Measurements from ENCODE around the gene CGNL1. TPM values are rescaled to one million over a fixed set of nuclear protein-coding genes. Genes with fewer than 3 reads are reported as not detected.

CGNL1 gene
- total and polyA plus RNA-seq, 10 of the 15 experiments (the other 5 are each of a cell fraction or from before 2014, with no cell fraction given), result under 0.01 to 0.27 (median 0.04) TPM; not detected in 3

GRCh38 chr15:57355259-57355658, 21.0 kb upstream of the CGNL1 start (continued):
- no peak for TF ChIP-seq ZNF592 (IDR thresholded peaks at IDR 0.05)
- no peak for TF ChIP-seq TCF12 (IDR thresholded peaks at IDR 0.05; ENCODE audit: low read depth, low read length)
- TF ChIP-seq SMC3 (IDR thresholded peaks at IDR 0.05; ENCODE audit: borderline replicate concordance, low read length), result no peak
- TF ChIP-seq PBX3 (IDR thresholded peaks at IDR 0.05; ENCODE audit: insufficient replicate concordance, low read depth, low read length), result no peak
- TF ChIP-seq BMI1 (IDR thresholded peaks at IDR 0.05; ENCODE audit: borderline replicate concordance), result no peak
- no peak for TF ChIP-seq SPI1 (IDR thresholded peaks at IDR 0.05; ENCODE audit: borderline replicate concordance, insufficient read depth, low read depth, low read length)
- no peak for TF ChIP-seq FOS (IDR thresholded peaks at IDR 0.05; ENCODE audit: borderline replicate concordance, extremely low read depth, insufficient read length)

- H3K4me2 ChIP-seq (ENCODE audit: control insufficient read depth, insufficient read depth), result no peak overlapping the region
- no TSS peak for BruUV-seq (replicated peaks)
- ChIA-PET POLR2A (no interaction called here), SMC1A (ENCODE audit: uncharacterized antibody, unreplicated experiment) (interaction anchor here (1.3 kb wide), 2 partner anchors 14 to 197 kb away, joined by 3 read pairs; no protein-coding TSS in a partner anchor), RAD21 (ENCODE audit: unreplicated experiment) (interaction anchor here (0.6 kb wide), 1 partner anchor 130 kb away, joined by 3 read pairs; no protein-coding TSS in a partner anchor), CTCF (interaction anchor here (1.2 kb wide), 1 partner anchor 16 kb away, joined by 3 read pairs; no protein-coding TSS in a partner anchor)
- FAIRE-seq (no peak), ATAC-seq (no peak), DNase-seq (ENCODE audit: low read depth, low spot score) (no peak)
- H3K9ac ChIP-seq (ENCODE audit: control insufficient read depth, insufficient read depth, low read length), result no peak overlapping the region
- no peaks in the 10 kb centered on the region for H4K20me1 ChIP-seq (ENCODE audit: control insufficient read depth, insufficient read depth)
- H3K27me3 ChIP-seq (replicated peaks in 1 of 2; ENCODE audit: control insufficient read depth in 2 of 2, insufficient read depth in 2 of 2, low read length in 1 of 2), result peaks cover 0 to 2% of the 10 kb centered on the region in 2 experiments; a peak in 3 of 4 replicates
- H2AFZ ChIP-seq (ENCODE audit: control insufficient read depth, low read depth, low read length), result no peak overlapping the region
- H3K27ac ChIP-seq (ENCODE audit: control insufficient read depth, insufficient read depth), result no peak overlapping the region
- intact Hi-C loops (cut with micrococcal nuclease; ENCODE audit: unreplicated experiment) (no loop called here), in situ Hi-C loops (cut with MboI) (no loop called here)
- H3K79me2 ChIP-seq (ENCODE audit: control insufficient read depth, insufficient read depth, low read length), result no peaks in the 10 kb centered on the region
- no peaks in the 10 kb centered on the region for H3K36me3 ChIP-seq (ENCODE audit: control insufficient read depth in 2 of 2, insufficient read depth in 2 of 2, low read length in 1 of 2)
- no peaks in the 10 kb centered on the region for H3K4me1 ChIP-seq (ENCODE audit: control insufficient read depth, insufficient read depth, low read length)
- no peaks in the 10 kb centered on the region for H3K9me3 ChIP-seq (replicated peaks; ENCODE audit: control insufficient read depth, insufficient read depth, low read length)
- H3K4me3 ChIP-seq, result no peak overlapping the region
- TF ChIP-seq POLR2AphosphoS2 (IDR thresholded peaks at IDR 0.05; ENCODE audit: low read depth, low read length), result no peak
- TF ChIP-seq NFIC (IDR thresholded peaks at IDR 0.05; ENCODE audit: low read depth, low read length), result no peak
- no peak for TF ChIP-seq WRNIP1 (IDR thresholded peaks at IDR 0.05; ENCODE audit: borderline replicate concordance, low read depth, low read length)
- TF ChIP-seq RB1 (IDR thresholded peaks at IDR 0.05; ENCODE audit: borderline replicate concordance), result no peak
- TF ChIP-seq GATAD2B (conservative IDR thresholded peaks at IDR 0.05; ENCODE audit: low read depth), result no peak
- no peak for TF ChIP-seq ATF2 (IDR thresholded peaks at IDR 0.05; ENCODE audit: low read length)
- TF ChIP-seq IKZF1 (conservative IDR thresholded peaks at IDR 0.05), result no peak
- TF ChIP-seq HDAC6 (IDR thresholded peaks at IDR 0.05; ENCODE audit: unreplicated experiment), result no peak
- TF ChIP-seq RELA (IDR thresholded peaks at IDR 0.05; ENCODE audit: borderline replicate concordance, partially characterized antibody), result no peak
- TF ChIP-seq KDM1A (IDR thresholded peaks at IDR 0.05; ENCODE audit: borderline replicate concordance), result no peak
- no peak for TF ChIP-seq POLR2AphosphoS5 (IDR thresholded peaks at IDR 0.05; ENCODE audit: low read length)
Observed at GRCh38 chr15:57356178-57356577, 20.1 kb upstream of the CGNL1 start.

Measured in GM12878 (cell line).